ENCODE results near the gene GPR89A.
A peak's percentile ranks its signal among the peaks of the same experiment; 100 is the strongest.
"Not testable (repeated sequence)": the region's sequence is repeated elsewhere in the genome, so short reads cannot be mapped to it uniquely, and the experiment has no call there.

GPR89A gene

DNA sequence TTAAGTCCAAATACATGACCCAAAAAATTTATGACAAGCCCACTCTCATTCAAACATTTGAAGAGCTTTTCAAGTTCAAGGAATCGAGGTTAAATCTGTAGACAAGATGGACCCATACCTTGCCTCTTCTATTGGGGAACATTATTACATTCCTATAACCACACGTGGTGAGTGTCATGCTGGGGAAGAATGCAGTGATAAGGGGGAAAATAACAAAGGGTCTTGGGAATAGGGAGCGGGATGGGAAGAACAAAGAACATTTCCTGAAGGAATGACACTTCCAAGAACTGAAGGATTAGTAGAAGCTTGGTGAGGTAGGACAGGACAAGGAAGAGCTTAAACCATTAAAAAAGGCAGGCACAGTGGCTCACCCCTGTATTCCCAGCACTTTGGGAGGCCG is 80.5 kb downstream of the GPR89A start:
- DNase-seq = no peak

DNA sequence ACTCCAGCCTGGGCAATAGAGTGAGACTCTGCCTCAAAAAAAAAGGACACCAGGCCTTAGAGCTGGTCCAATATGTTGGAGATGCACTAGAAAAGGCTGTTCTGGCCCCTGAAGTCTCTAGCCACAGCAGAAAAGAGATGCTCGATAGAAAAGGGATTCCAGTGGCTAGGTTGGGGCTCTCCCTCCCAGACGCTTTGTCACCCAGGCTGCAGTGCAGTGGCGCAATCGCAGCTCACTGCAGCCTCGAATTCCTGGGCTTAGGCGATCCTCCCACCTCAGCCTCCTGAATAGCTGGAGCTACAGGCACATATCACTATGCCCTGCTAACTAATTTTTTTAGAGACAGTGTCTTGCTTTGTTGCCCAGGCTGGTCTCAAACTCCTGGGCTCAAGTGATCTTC is 81.1 kb downstream of the GPR89A start:
- no peak for DNase-seq

DNA sequence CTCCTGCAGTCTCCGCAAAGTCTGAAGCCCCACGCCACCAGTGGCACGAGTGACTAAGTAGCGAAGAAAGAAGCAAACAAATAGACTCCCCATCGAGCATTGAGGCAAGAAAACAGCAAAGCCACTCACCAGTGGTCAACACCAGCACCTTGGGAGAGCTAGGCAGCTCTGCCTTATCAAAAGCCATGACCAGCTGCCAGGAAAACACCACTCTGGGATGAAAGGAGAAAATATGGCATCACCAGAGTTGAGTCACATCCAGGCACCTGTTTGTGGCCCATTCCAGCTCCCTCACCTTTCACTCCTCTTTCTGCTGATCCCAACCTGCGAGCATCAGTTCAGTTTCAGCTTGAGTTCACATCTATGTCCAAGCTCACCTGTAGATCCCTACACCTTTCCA is 82.1 kb downstream of the GPR89A start:
- DNase-seq = no peak

DNA sequence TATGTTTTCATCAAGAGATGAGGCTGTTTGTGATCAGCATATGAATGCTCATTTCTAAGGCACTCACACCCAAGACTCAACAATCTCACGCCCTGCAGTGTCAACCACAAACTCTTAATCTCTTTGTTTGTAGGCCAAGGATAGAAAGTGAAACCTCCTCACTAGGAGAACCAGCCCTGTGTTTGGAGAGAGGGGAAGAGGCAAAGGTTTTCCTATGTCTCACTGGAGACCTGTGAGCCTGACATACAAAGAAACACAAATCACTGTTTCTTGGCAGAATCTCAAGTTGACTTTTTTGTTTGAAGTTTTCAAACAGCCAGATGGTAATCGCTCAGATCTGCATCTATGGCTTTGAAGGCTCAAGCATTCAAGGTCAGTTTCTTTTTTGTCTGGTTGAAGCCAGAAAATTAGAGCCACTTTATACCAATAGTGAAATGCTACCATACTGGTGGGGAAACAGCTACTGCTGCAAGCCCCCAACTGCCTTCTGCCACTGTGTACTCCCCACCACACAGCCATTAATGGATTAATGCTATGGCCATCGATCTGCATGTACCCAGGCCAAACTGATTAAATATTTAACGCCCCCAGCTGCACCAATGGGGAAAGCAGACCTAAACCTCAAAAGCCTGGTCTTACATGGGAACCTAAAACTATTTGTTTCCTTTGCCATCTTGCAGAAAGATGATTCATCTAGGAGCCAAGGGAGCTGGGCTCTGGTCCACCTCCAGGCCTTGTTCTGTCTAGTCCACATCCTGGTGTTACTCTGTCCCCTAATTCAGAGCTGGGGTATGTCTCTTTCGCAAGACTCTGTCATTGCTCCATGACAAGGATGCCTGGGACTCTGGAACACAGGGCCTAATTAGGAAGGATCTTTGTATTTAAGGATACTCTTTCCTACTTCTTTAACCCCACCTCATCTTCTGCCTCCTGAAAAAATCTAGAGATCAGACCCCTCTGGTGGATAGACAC is 83.1 kb downstream of the GPR89A start:
- DNase-seq = peak; percentile 82

DNA sequence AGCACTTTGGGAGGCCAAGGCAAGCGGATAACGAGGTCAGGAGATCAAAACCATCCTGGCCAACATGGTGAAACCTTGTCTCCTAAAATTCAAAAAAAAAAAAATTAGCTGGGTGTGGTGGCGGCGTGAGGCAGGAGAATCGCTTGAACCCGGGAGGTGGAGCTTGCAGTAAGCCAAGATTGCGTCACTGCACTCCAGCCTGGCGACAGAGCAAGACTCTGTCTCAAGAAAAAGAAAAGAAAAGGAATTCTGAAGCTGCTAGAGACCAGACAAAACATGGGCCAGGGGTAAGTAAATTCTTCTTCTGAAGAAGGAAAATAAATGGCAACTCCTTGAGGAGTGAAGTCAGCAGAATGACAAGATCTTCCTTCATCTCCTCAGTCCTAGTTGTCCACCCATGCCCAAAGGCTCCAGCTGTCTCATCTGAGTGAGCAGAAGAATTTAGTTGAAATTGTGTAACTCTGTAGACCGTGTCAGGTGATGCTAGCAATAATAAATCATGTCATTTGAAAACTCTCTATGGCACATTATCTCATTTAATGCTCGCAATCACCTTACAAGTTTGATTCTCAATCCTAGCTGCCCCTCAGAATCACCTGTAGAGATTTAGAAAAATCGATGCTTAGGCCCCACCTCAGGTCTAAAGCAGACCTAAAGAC is 85.1 kb downstream of the GPR89A start:
- DNase-seq = no peak

DNA sequence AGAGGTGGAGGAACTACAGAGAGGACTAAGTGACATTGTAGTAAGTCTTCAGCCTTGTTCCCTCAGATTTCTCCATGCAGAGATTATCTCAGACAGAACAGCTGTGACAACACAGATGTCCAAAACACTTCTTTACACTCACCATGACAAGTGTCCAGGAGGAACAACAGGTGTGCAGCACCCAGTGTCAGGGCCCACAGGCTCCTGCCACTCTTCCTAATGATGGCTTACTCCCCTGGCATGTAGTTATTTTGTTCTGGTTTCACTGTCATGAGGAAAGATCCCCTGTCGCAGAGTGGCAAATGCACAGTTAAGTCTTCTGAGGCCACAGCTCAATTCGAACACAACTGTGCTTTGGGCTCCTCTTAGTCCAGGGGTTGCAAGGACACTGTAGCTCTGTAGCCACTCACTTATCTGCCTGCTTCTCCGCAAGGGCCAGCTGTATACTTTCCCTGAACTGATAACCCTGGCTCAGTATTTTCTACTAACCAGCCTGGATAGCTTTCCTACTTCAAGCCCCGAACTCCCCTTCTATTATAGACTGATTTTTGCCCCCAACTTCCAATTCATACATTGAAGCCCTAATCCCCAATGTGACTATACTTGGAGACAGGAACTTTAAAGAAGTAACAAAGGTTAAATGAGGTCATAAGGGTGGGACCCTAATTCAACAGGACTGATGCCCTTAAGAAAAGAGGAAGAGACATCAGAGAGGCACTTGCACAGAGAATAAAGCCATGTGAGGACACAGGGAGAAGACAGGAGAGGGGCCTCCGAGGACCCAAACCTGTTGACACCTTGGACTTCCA is 88.2 kb downstream of the GPR89A start:
- DNase-seq = peak; percentile 58

DNA sequence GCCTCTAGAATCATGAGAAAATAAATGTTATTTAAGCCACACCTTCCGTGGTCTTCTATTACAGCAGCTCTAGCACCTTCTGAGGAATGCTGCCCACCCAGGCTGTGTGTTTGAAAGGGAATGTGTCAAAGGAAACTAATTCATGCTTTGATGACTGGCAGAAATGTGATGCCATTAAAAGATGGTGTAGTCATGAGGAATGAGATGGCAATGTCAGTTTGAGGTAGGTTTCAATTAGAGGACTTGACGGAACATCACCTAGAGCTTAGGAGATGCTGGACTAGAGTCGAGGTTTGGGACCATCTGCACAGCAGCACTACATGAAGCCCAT is 88.8 kb downstream of the GPR89A start:
- DNase-seq = no peak

DNA sequence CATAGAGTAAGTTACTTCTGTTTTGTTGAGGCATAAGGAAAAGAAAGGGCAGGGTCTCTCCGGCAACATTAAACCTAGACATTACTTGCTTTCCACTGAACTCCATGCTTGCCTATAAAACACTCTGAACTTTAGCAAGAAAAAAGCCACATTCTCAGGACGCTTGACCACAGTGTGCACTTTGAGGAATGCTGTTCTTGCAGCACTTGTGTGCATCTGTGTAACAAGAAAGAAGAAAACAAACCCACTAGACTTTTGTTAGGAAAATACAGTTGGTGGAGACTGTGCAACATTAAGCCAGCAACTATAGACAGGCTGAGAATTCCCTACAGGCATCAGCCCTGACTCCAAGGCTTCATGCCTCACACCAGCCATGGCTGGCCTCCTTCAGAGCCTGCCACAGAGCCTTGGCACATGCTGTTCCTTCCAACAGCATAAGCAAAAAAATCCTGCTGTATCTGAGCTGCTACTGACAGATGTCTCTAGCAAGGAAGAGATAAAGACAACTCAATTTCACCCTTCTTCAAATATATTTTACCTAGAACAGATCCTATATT is 93.6 kb downstream of the GPR89A start:
- DNase-seq = no peak

DNA sequence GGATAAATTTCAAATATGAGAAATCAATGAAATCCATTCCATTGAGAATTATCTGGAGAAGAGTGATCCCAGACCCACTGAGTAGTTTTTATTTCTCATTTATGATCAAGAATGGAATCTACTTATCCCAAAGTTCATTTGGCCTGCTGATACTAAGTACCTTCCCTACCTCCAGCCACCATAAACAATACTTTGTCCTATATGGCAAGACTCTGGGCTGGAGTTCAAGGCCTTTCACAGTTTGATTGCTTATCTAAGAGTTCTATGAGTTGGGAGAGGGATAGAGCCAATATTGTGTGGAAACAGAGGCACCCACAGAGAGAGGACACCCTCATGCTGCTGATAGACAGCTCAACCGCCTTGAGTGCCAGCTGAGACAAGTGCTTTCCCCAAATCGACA is 94.3 kb downstream of the GPR89A start:
- DNase-seq = no peak

DNA sequence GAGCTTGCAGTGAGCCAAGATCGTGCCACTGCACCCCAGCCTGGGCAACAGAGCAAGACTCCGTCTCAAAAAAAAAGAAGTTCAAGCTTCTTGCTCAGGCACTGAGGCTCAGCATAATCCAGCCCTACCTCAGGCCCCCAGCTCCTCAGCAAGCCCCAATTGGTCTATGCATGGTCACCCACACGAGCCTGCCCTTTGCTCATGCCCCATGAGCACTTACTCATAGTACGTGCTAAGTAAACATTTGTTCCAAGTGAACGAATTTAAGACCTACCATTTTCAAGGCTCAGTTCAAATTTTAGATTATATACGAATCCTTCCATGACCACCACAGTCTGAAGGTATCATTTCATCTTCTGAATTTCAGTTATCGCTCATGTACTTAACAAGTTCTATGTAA is 95.0 kb downstream of the GPR89A start:
- no peak for DNase-seq

DNA sequence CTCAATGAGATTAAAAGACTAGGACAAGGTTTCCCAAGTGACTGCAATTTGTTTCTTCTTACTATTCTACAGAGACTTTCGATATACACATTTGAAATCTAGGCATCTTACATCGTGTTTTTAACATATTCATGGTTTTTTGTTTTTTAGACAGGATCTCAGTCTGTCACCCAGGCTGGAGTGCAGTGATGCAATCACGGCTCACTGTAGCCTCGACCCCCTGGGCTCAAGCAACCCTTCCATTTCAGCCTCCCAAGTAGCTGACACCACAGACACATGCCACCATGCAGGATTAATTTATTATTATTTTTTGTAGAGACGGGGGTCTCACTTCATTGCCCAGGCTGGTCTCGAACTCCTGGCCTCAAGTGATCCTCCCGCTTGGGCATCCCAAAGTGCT is 97.8 kb downstream of the GPR89A start:
- DNase-seq = no peak

DNA sequence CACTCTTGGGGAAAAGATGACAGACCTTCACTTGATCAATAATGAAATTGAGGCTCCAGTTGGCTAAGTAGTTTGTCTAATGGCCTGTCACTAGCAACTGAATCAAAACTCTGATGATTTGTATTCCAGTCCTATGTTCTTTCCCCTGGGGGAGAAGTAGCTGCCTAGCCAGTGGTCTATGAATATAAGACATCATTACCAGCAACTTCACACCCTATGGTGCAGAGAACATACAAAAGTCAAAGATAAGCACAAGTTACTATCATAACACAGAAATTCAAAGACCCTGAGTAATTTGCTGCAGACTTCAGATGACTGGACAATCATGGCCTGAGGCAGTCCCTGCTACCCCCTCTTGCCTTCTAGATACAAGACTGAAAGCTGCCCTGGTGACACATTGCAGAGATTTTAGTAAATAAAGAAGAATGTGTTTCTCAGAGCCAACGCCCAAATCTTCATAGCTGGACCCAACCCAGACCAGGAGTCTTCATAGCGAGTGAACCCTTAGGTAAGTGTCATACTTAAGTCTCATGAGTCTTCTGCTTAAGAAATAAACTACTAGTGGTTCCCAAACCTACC is 98.4 kb downstream of the GPR89A start:
- DNase-seq = no peak

DNA sequence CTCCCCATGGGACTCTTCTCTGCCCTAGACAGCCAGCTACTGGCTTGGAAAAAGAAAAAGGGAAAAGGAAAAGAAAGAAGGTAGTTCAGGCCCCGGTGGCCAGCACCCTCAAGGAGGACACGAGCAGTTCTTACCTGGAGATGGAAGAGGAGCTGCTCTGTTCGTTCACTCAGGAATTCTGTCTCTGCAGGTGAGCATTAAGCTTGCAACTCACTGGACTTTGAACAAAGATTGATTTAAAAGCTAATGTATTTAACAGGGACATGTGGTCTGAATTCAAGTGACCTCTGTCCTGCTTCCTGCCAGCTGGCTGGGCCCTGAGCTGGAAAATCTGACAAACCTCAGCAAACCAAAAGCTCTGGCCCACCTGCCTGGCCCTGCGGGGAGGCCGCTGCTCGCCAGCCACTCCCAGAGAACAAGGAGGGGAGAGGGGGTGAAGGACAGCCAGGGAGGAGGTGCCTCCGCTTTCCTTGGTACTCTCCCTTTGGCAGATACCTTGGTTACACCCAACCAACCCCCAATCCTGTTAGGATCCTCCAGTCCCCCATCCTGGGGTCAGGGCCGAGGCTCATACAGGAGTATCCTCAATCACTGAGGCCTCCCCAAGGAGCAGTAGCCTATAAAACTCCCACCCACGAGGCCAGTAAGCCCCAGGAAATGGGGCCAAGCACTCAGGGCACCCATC is 99.5 kb downstream of the GPR89A start, which contains the start of gene PDZK1:
TSS of gene PDZK1 (minus strand) at position 186 of the 685 bp plus-strand sequence. CDS start 19,347 bp downstream, outside the sequence.
- DNase-seq = no peak

DNA sequence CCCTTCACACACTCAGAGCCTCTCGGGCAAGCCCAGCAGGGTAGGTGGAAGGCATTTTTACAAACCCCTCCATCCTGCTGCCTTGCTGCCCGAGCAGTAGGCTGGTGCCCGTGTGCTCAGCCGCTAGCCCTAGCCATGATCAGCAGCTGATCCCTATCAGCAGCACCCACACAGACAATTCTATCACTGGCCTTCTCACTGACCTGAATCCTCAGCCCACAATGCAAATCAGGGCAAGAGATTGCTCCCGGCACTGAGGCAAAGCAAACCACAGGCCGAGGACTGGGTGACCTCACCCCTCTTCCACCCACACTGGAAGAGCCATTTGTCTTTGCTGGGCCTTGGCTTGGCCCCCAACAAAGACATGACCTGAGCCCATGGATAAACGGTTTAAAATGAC is 100.3 kb downstream of the GPR89A start:
- peak; percentile 32 for DNase-seq

DNA sequence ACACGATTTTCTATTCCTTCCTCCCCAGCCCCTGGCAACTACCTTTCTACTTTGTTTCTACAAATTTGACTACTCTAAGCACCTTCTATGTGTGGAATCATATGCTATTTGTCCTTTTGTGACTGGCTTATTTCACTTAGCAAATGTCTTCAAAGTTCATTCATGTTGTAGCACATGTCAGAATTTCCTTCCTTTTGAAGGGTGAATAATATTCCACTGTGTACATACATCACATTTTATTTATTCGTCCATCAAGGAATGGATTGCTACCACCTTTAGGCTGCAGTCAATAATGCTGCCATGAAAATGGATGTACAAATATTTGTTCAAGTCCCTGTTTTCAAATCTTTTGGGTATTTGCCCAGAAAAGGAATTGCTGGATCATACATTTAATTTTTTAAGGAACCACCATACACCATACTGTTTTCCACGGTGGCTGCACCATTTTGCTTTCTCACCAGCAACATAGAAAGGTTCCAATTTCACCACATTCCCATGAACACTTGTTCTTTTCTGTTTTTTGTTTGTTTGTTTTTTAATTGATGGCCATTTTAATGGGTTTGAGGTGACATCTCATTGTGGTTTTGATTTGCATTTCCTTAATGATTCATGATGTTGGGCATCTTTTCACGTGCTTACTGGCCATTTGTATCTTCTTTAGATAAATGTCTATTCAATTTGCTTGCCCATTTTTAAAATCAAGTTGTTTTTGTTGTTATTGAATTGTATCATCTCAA is 102.7 kb downstream of the GPR89A start:
- no peak for DNase-seq

DNA sequence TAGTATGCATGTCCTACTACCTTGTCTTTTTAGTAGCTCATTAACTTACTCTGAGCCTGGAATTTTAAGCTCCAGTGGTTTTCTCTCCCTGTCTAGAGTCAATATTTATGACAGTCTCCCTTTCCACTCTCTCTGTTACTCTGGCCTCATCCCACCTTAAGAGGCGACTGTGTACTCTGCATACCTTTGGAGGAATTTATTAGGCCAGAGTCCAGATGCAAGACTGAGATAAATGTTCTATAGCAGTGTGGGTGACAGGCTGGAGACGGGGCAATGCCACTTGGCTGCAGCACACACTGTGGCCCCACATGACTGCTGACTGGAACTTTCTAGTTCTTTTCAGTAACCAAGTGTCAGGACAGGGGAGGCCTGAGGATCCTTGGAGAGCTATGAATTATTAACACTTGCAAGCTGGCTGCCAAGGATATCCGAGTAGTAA is 103.4 kb downstream of the GPR89A start:
- no peak for DNase-seq

DNA sequence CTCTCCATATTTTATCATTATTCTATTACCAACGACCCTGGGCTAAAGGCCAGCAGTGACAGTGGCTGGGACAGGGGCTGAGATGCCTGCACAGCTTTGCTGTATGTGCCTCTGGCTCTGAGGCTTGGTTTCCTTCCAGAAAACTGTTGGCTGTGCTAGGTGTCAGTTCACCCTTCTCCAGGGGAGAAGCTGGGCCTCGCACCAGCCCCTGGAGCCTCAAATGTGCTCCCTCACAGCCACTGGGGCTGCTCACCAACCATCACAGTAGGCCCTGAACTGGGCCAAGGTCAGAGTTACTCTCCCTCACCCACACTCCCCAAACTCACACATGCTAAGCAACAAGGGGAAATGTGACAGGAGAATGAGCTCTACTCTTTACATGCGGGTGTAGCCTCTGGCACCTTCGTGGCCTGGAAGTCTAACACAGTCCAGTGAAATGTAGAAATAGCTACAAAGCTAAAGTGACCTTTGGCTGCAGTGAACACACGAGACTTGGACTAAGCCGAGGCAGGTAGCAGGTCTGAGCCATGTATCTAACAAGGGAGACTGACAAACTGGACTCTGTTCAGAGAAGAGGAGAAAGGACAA is 106.8 kb downstream of the GPR89A start:
- no peak for DNase-seq

DNA sequence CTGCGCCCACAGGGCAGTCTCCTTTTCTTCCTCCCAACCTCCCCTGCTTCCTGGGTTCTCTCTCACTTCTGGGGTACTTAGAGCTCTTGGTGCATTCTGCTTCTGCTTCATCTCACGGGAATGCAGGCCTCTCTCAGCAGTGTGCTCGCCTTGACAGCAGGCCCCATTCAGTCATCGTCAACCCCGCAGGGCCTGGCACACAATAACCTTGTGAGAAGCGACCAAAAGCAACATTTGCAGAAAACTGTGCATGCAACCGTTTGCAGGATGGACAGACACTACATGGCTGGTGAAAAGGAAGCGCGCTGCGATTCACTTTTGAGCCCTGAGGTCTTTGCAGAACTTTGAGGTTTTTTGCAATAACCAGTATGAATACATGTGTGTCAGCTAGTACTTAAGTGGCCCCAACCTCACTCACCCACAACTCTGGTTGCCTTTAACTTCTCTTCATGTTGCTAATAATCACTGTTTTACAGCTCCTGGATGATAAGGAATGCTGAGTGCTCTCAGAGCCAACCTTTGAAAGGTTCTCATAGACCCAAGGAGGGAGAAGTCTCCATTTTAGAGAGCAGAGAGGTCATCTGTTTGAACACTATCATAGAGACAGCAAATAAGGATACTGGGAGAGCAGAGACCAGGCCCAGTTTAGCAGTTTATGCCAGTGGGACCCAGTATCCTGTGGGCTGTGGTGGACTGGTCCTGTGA is 109.0 kb downstream of the GPR89A start:
- no peak for DNase-seq

DNA sequence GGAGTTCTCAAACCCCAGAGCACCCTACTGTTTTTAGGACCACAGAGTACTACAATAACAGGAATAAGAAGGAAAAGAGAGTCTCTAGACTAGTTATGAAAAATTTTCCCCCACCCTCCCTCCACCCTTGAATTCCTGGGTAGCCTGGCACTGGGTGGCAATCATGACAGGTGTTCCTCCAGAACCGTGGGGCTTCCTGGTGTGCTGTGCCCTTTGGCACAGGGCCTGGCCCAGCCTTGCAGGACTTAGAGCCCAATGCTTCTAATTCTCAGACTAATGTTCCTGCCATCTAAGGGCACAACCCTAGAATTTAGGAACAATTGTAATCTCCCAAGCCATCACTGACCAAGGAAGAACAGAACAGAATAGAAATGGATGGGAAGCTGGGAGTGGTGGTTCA is 110.0 kb downstream of the GPR89A start:
- no peak for DNase-seq

DNA sequence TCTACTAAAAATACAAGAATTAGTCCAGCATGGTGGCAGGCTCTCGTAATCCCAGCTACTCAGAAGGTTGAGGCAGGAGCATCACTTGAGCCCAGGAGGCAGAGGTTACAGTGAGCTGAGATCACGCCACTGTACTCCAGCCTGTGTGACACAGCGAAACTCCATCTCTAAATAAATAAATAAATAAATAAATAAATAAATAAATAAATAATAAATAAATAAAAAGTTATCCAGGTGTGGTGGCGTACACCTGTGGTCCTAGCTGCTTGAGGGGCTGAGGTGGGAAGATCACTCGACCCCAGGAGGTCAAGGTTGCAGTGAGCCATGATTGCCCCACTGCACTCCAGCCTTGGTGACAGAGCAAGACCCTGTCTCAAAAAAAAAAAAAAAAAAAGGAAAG is 110.7 kb downstream of the GPR89A start:
- not testable (repeated sequence) for DNase-seq
